Urinary bladder (tissue), 4 donors: ENCODE data around the gene IMPA2. TPM values are rescaled to one million over a fixed set of nuclear protein-coding genes. Genes with fewer than 3 reads are reported as not detected.
A peak's percentile ranks its signal among the peaks of the same experiment; 100 is the strongest.

ENCODE experiments used
- DNase-seq: peaks from one replicate; pipeline ENCODE4 v3.0.0-alpha.2; 2015; ENCODE audit errors: extremely low spot score
- H3K27ac ChIP-seq: one replicate; pipeline ENCODE4 v1.5.1; 2013; ENCODE audit warnings: low read depth, mild to moderate bottlenecking, moderate library complexity
- H3K36me3 ChIP-seq: one replicate; pipeline ENCODE4 v1.6.1; 2013; ENCODE audit warnings: mild to moderate bottlenecking, moderate library complexity; ENCODE audit not compliant: insufficient read depth
- H3K4me1 ChIP-seq: one replicate; pipeline ENCODE4 v1.6.1; 2013; ENCODE audit warnings: mild to moderate bottlenecking, moderate library complexity; ENCODE audit not compliant: insufficient read depth
- H3K4me3 ChIP-seq: one replicate; pipeline ENCODE4 v1.5.1; 2013; ENCODE audit warnings: low read depth, low read length
- WGBS: extraction: QIAGEN DNeasy Blood & Tissue Kit; methylation state at CpG from one replicate; pipeline ENCODE4 v1.1.7; 2013; 5-methylcytosine and 5-hydroxymethylcytosine counted together
- polyA plus RNA-seq: library from polyadenylated mRNA; stranded (reverse); fragments of 200-250 nt; gene quantifications from one replicate; pipeline ENCODE4 v1.2.3, GENCODE V29; 2013
- total RNA-seq: library from RNA; depleted of rRNA; stranded (reverse); fragments of >200 nt; gene quantifications from one replicate; pipeline ENCODE4 v1.2.3, GENCODE V29; 2014
- donor health status: healthy with polysubstance abuse.
- donor health status: healthy.

The IMPA2 gene
- total and polyA plus RNA-seq, 2 donors, result 38.2 to 111 TPM

DNA sequence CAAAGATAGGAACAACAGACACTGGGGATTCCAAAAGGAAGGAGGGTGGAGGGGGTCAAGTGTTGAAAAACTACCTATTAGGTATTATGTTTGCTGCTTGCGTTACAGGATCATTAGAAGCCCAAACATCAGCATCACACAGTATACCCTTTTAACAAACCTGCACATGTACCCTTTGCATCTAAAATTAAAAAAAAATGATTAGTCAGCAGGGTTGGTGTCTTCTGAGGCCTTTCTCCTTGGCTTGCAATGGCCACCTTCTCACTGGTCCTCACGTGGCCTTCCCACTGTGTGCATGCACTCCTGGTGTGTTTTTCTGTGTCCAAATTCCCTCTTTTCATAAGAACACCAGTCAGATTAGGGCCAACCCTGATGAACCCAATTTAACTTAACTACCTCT is 5.6 kb upstream of the IMPA2 start:
- WGBS, result 89% methylated on average over 2 of the region's 2 CpGs
- DNase-seq, result no peak
- H3K4me1 ChIP-seq, result no peaks in the 10 kb centered on the region
- H3K36me3 ChIP-seq, result no peaks in the 10 kb centered on the region
- H3K4me3 ChIP-seq, result no peak overlapping the region
- no peak overlapping the region for H3K27ac ChIP-seq

DNA sequence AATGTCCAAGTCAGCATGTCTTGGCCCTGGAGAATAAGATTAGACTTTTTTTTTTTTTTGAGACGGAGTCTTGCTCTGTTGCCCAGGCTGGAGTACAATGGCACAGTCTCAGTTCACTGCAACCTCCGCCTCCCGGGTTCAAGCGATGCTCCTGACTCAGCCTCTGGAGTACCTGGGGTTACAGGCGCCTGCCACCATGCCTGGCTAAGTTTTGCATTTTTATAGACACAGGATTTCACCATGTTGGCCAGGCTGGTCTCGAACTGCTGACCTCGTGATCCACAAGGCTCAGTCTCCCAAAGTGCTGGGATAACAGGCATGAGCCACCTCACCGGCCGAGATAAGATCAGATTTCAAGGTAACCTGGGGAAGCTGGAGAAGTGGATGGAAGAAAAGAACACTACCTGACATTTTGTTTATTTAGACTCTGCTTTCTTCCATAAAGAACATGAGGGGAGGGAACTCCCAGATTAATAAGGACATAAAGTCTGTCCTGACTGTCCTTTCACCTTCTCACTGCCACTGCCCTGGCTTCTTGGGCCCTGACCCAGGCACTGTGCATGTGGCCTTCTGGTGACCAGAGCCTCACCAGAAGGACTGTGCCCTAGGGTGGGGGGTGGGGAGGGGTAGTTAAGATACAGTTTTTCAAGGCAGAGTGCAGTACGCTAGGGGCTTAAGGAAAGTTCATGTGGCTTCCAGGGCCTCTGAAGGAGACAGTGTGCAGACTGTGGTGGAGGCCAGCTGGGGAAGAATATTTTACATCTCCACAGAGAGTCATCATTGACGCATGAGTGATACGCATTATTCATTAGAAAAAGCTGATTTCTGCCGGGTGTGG is 4.8 kb upstream of the IMPA2 start:
- Histone ChIP-seq H3K4me3 (no peak overlapping the region), H3K4me1 (no peaks in the 10 kb centered on the region), H3K36me3 (no peaks in the 10 kb centered on the region), H3K27ac (no peak overlapping the region)
- 77% methylated on average over 13 of the region's 13 CpGs for WGBS
- DNase-seq, result no peak

DNA sequence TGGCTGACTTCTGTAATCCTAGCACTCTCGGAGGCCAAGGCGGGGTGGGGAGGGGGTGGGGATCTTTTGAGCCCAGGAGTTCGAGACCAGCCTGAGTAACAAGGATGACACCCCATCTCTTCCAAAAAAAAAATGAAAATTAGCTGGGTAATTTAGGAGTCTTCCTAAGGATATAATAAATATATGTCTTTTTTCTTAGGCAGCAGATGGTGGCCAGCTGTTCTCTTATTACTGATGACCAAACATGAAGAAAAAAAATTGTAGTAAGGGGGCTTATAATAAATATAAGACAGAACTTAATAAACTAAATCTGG is 4.2 kb upstream of the IMPA2 start:
- Histone ChIP-seq H3K36me3 (no peaks in the 10 kb centered on the region), H3K4me3 (no peak overlapping the region), H3K27ac (no peak overlapping the region), H3K4me1 (no peaks in the 10 kb centered on the region)
- 56% methylated on average over 3 of the region's 3 CpGs for WGBS
- no peak for DNase-seq

DNA sequence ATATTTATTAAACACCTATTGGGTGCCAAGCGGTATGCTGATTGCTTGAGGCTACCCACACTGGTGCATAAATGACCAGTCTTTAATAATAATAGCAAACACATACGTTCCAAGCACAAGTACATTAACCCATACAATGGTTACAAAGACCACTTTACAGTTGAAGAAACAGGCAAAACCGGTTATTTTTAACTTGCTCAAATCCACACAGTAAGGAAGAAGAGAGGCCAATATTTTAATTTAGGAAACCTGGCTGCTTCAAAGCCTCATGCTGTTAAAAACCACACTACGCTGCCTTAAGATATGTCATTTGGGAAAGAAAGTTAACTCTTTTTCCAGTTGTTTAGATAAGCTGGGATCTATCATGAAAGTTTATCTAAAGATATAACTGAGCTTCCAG is 2.4 kb upstream of the IMPA2 start:
- Histone ChIP-seq H3K36me3 (no peaks in the 10 kb centered on the region), H3K4me3 (no peak overlapping the region), H3K27ac (no peak overlapping the region), H3K4me1 (no peaks in the 10 kb centered on the region)
- no peak for DNase-seq
- 70% methylated on average over 4 of the region's 4 CpGs for WGBS

DNA sequence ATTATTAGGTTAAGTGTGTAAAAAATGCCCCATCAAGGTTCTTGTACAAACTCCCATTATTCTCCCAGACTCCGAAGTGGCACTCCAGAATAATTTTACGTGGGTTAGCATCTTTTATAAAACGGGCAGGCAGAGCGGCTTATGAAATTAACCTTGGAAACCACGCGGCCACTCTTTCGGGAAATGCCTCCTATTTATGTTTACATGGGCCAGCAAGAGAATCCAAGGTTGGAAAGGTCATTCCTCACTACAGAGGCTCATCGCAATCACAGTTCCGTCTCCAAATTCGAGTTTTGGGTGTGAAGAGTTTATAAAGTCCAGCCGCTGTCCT is 1.2 kb upstream of the IMPA2 start:
- no peak for DNase-seq
- WGBS, result 4% methylated on average over 11 of the region's 11 CpGs
- Histone ChIP-seq H3K27ac (peak overlapping the region; percentile 91), H3K4me1 (no peaks in the 10 kb centered on the region), H3K4me3 (peak overlapping the region; percentile 61), H3K36me3 (no peaks in the 10 kb centered on the region)

DNA sequence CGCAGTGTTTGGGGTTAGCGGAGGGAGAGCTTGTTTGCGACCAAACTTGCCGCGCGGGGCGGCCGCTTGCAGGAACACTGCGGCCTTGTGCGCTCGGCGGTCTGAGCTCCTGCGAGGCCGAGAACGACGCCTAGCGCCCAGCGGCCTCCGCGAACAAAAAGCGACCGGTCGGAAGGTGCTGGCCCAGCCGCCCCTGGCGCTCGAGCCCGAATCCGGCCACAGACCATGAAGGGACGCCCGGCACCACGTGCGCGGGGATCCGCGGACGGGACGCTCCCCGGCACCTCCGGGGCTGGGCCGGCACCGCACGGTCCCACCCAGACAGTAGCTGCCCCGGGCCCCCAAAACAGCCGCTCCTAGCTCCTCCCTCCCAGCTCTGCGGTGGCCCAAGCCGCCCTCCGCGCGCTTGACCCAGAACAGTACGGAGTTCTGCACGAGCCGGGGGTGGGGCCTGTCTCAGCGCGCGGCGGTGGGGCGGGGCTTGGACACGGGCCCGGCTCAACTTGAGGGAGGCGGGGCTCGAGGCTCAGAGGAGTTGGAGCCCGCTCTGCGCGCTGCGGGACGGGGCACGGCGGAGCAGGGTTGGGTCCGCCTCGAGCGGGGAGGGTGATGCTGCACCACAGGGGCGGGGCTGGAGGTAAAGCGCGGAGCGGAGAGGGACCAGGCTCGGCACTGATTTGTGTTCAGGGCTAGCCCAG is 664 bp upstream of the IMPA2 start:
- Histone ChIP-seq H3K4me1 (no peaks in the 10 kb centered on the region), H3K4me3 (peak overlapping the region; percentile 61), H3K27ac (peak overlapping the region; percentile 91), H3K36me3 (no peaks in the 10 kb centered on the region)
- DNase-seq, result peak; percentile 91
- under 1% methylated on average over 76 of the region's 76 CpGs for WGBS

DNA sequence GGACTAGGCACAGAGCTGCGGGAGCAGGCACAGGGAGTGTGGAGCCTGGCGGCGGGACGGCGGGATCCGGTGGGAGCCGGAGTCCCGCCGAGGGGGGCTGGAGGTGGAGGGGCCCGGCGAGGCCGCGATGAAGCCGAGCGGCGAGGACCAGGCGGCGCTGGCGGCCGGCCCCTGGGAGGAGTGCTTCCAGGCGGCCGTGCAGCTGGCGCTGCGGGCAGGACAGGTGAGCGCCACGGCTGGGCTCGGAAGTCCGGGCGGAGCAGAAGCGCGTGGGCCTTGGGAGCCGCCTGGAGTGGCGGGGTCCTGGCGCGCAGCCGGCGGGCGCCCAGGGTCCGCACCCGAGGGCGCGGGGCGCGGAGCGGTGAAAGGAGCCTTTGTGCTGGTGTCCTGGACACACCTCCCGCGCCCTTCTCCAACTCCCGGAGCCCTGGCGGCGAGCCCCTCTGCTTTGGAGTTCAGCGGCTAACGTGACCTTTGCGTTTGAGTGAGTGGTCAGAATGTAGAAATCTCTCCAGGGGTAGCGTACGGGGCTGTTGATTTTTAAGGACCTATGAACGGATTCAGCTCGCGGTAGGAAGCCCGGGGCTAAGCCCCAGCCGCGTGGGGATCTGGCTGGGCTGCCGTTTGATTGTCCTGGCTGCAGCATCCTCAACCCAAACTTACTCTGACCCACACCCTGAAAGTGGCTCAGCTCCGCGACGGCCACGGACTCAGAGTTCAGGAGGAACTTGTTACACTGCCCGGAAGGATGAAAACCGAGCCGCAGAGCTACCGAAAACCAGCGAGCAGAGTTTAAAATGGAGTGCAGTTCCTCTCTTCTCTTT is 448 bp downstream of the IMPA2 start:
- peak overlapping the region; percentile 61 for H3K4me3 ChIP-seq
- no peaks in the 10 kb centered on the region for H3K36me3 ChIP-seq
- no peaks in the 10 kb centered on the region for H3K4me1 ChIP-seq
- under 1% methylated on average over 71 of the region's 71 CpGs for WGBS
- peak overlapping the region; percentile 85 for H3K27ac ChIP-seq
- no peak for DNase-seq

DNA sequence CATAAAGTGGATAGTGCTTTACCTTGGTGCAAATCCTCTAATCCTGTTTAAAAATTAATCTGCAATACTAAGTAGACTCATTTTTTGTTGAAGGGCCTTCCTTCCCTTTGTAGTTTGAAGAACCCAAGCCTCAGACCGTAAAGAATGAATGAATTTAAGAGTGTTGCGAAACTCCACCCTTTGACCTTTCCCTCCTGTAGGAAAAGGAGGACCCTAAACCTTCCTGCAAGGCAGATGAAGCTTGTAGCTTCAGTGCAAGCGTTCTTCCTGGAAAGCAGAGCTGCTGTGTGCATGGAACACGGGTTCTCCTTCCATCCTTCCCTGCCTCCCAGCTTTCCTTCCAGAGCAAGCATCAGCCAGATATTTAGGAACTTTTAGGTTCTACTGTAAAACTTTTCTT is 1.7 kb downstream of the IMPA2 start:
- Histone ChIP-seq H3K36me3 (no peaks in the 10 kb centered on the region), H3K27ac (no peak overlapping the region), H3K4me3 (no peak overlapping the region), H3K4me1 (no peaks in the 10 kb centered on the region)
- 63% methylated on average over 4 of the region's 4 CpGs for WGBS
- DNase-seq, result no peak

DNA sequence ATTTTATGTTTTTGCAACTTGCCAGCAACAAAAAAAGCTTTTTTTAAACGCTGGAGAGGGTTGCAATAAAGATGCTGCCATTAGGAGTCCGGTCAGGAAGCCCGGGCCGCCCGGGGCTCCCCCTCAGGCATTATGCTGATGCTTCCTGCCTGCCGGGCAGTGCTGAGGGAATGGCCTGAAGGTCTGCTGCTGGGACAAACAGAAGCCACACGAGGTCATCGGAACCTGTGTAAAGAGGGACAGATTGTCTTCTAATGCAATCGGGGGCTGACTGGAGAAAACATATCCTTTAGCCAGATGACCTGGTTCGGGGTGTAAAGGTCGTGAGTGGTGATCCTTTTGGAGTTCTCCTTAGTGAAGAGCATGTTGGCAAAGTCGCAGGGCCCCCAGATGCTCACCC is 2.3 kb downstream of the IMPA2 start:
- Histone ChIP-seq H3K36me3 (no peaks in the 10 kb centered on the region), H3K4me1 (no peaks in the 10 kb centered on the region), H3K4me3 (no peak overlapping the region), H3K27ac (no peak overlapping the region)
- WGBS, result 57% methylated on average over 12 of the region's 12 CpGs
- no peak for DNase-seq

DNA sequence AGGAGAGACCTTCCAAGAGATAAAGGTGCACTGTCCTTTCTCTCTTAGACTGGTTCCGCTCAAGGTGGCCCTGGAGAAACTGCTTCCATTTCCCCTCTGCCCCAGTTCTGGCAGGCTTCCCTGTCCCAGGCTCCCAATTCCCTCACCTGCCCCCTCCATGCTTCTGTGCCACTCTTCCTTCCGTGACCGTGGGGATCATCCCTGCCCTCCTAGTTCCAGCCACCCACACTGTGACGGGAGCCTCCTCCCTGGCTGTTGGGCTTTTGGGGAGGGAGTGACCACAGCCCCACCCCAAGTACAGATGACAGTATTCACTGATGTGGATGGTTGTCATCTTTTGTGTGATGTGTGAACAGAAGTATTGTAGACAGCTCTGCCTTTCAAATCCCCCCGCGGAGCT is 2.8 kb downstream of the IMPA2 start:
- Histone ChIP-seq H3K4me3 (no peak overlapping the region), H3K27ac (no peak overlapping the region), H3K36me3 (no peaks in the 10 kb centered on the region), H3K4me1 (no peaks in the 10 kb centered on the region)
- DNase-seq, result no peak
- WGBS, result 71% methylated on average over 6 of the region's 6 CpGs

DNA sequence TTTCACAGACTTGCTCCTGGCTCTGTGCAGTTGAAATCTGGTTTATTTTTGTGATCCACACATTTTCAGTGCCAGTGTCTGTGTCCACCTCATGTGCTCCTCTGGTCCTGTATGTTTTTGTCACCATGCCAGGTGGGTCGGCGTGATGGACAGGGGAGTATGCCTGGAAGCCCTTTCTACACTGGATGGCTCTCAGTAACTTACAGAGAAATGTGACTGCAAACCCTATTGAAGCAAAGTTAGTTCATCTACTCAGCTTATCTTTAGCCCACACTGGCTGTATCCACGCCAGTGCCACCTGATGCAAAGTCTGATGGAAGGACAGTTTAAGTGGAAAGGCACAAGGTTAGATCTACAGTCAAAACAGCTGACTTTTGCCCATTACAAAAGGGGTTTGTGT is 4.3 kb downstream of the IMPA2 start:
- Histone ChIP-seq H3K4me3 (no peak overlapping the region), H3K4me1 (no peaks in the 10 kb centered on the region), H3K36me3 (no peaks in the 10 kb centered on the region), H3K27ac (no peak overlapping the region)
- DNase-seq, result no peak
- WGBS, result 70% methylated on average over 3 of the region's 3 CpGs

DNA sequence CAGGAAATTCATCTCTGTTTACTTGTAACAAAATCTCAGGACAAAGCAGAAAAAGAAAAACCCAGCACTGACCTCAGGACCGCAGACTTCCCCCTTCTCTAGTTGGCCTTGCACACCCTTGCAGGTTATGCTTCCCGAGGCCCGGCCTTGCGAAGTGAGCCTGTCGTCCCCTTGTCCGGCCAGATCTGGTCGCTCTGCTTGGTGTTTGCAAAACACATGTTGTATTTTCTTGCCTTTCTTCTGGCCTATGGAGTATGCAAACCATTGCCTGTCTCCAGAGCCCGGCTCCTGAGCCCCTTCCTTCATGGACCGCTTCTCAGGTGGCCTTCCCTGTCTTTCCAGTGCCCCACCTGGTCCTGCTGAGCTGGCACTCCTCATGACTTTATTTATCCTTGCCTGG is 4.8 kb downstream of the IMPA2 start:
- H3K4me3 ChIP-seq, result no peak overlapping the region
- H3K4me1 ChIP-seq, result no peaks in the 10 kb centered on the region
- H3K27ac ChIP-seq, result no peak overlapping the region
- WGBS, result 90% methylated on average over 9 of the region's 9 CpGs
- no peaks in the 10 kb centered on the region for H3K36me3 ChIP-seq
- no peak for DNase-seq

DNA sequence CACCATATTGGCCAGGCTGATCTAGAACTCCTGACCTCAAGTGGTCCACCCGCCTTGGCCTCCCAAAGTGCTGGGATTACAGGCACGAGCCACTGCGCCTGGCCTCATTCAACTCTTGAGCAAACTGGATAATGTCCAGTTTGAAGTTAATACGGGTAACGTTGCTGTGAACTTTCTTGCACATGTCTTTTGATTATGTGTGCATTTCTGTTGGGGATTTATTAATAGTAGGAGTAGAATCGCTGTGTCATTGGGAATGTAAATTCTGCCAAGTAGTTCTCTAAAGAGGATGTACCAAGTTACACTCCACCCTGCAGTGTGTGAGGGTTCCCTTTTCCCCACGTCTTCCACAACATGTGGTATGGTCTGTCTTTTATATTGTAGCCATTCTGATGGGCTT is 6.2 kb downstream of the IMPA2 start:
- Histone ChIP-seq H3K36me3 (no peaks in the 10 kb centered on the region), H3K27ac (no peak overlapping the region), H3K4me1 (no peaks in the 10 kb centered on the region), H3K4me3 (no peak overlapping the region)
- 41% methylated on average over 7 of the region's 7 CpGs for WGBS
- DNase-seq, result no peak

DNA sequence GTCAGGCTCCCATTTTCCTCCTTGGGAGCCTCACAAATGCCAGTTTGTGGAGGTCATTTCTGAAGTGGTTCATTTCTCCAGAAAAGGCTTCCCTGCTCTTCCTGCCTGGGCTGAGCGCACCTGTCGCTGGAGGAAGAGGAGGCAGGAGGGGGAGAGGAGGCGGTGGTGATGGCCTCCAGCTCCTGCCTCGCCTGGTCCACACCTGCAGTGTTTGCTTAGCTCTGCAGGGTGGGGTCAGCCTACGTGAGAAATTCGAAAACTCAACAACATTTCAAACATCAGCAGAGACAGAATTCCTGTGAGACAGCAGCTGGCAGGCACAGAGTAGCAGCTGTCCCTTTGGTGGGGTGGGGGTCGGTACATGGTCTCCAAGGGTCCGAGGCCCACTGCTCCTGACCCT is 7.9 kb downstream of the IMPA2 start:
- H3K4me3 ChIP-seq, result no peak overlapping the region
- DNase-seq, result no peak
- H3K4me1 ChIP-seq, result no peaks in the 10 kb centered on the region
- 66% methylated on average over 8 of the region's 8 CpGs for WGBS
- no peak overlapping the region for H3K27ac ChIP-seq
- no peaks in the 10 kb centered on the region for H3K36me3 ChIP-seq
